Testis (tissue), 2 donors: ENCODE measurements around the gene HMG20A.

ENCODE experiments used
- POLR2A ChIP-seq: fragments of 450-650 bp; IDR thresholded peaks from one replicate; pipeline ENCODE4 v1.6.1; 2017; ENCODE audit warnings: antibody characterized with exemption, mild to moderate bottlenecking, moderate library complexity
- TF ChIP-seq, protein P1 (sequence below), 3 experiments: fragments of 450-650 bp in 2 of 3; fragments of 200-600 bp in 1 of 3; sonication (generic) in 1 of 3; IDR thresholded peaks; one replicate each; pipeline ENCODE4 v1.5.1; 2016 to 2019; ENCODE audit warnings: antibody characterized with exemption in 3 of 3, mild to moderate bottlenecking in 2 of 3, moderate library complexity in 1 of 3

DNA sequence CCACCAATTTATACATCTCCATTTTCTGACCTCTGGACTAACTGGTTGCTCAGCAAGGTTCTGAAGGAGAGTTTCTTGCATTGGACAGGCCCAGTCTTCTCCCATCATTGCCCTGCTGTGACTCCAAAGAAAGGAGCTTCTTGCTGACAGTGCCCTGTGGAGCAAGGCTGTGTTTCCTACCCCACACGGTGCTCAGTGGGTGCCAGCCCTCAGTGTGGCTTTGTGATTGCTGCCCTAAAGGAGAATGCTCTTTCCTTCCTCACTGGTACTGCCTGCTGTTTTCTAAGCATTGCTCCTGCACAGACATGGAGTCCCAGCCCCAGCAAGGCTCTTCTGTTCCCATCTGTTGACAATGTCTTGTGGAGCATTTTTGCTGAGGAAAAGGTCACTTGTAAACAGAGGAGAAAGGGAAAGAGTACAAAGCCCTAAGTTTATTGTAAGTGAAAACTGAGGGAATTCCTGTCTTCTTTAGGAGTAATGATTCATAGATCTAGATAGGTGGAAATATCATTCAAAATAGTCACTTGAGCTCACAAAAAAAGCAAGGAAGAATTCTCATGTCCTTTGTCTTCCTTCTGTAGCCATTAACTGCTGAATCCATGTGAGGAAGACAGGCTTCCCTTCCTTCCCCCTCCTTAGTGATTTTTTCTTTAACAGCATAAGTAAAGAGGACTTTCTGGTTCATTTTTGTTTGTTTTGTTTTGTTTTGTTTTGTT lies 62.9 kb downstream of the HMG20A start:
- TF ChIP-seq, protein P1, sequence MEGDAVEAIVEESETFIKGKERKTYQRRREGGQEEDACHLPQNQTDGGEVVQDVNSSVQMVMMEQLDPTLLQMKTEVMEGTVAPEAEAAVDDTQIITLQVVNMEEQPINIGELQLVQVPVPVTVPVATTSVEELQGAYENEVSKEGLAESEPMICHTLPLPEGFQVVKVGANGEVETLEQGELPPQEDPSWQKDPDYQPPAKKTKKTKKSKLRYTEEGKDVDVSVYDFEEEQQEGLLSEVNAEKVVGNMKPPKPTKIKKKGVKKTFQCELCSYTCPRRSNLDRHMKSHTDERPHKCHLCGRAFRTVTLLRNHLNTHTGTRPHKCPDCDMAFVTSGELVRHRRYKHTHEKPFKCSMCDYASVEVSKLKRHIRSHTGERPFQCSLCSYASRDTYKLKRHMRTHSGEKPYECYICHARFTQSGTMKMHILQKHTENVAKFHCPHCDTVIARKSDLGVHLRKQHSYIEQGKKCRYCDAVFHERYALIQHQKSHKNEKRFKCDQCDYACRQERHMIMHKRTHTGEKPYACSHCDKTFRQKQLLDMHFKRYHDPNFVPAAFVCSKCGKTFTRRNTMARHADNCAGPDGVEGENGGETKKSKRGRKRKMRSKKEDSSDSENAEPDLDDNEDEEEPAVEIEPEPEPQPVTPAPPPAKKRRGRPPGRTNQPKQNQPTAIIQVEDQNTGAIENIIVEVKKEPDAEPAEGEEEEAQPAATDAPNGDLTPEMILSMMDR (IDR thresholded peaks at IDR 0.05): no peak
- TF ChIP-seq POLR2A: no peak
